Posterior cingulate gyrus (tissue), 11 donors: ENCODE data around the gene TPSAB1.

Experiments used
- DNase-seq, 10 donors: peaks; one replicate each; pipeline versions ENCODE4 v3.0.0 to v3.0.0-alpha.2; 2020 to 2021; ENCODE audit warnings: mixed read lengths in 3 of 10
- intact Hi-C: fragments of 100-400 bp; cut with DNase I; formaldehyde crosslinking; loops from one replicate; pipeline ENCODE4 v1.15.1; 2023

Gene TPSAB1

GRCh38 chr16:1209081-1209480 is 31.4 kb upstream of the TPSAB1 start:
- no peak for DNase-seq
- intact Hi-C loops, result no loop called here

DNA sequence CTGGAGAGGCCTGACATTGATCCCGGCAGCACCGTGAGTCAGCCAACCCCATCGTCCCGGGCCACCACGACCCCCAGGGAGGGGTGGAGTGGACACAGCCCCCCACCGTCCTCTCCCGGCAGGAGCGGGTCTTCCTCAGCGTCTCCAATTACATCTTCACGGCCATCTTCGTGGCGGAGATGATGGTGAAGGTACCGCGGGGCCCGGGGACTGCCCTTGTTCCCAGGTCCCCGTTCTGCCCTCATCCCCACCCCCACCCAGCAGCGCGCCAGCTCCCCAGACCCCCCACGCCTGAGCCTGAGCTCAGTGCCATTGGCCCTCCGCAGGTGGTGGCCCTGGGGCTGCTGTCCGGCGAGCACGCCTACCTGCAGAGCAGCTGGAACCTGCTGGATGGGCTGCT is 30.0 kb upstream of the TPSAB1 start:
- intact Hi-C loops, result no loop called here
- DNase-seq, result no peak

- DNase-seq, result peak in 8 of 10 donors; percentile 35 to 95 (median 66)
- intact Hi-C loops, result no loop called here
Observed at GRCh38 chr16:1211451-1212268, 28.8 kb upstream of the TPSAB1 start.

GRCh38 chr16:1212616-1213194 is 27.8 kb upstream of the TPSAB1 start:
- intact Hi-C loops, result no loop called here
- DNase-seq, result no peak

GRCh38 chr16:1213231-1213630 is 27.3 kb upstream of the TPSAB1 start:
- intact Hi-C loops, result no loop called here
- no peak for DNase-seq

DNA sequence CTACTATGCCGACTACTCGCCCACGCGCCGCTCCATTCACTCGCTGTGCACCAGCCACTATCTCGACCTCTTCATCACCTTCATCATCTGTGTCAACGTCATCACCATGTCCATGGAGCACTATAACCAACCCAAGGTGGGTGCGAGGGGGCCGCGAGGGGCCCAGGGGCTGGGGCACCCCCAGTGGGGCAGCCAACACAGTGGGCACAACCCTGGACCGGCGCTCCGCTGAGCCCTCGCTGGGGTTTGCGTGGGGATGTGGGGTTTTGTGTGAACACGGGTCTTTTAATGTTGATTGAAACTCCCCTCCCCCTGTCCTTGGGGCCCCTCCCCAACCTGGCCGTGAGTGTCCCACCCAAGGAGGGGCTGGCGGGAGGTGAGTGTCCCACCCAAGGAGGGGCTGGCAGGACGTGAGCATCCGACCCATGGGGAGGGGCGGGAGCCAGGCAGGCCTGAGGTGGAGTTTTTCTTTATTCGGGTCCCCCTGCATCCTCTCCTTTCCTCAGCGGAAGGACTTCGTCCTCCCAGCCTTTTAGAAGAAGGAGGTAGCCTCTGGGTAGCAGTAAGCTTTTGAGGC is 26.6 kb upstream of the TPSAB1 start:
- DNase-seq, result no peak
- intact Hi-C loops, result no loop called here

GRCh38 chr16:1214719-1215118 is 25.8 kb upstream of the TPSAB1 start:
- intact Hi-C loops, result no loop called here
- DNase-seq, result no peak

DNA sequence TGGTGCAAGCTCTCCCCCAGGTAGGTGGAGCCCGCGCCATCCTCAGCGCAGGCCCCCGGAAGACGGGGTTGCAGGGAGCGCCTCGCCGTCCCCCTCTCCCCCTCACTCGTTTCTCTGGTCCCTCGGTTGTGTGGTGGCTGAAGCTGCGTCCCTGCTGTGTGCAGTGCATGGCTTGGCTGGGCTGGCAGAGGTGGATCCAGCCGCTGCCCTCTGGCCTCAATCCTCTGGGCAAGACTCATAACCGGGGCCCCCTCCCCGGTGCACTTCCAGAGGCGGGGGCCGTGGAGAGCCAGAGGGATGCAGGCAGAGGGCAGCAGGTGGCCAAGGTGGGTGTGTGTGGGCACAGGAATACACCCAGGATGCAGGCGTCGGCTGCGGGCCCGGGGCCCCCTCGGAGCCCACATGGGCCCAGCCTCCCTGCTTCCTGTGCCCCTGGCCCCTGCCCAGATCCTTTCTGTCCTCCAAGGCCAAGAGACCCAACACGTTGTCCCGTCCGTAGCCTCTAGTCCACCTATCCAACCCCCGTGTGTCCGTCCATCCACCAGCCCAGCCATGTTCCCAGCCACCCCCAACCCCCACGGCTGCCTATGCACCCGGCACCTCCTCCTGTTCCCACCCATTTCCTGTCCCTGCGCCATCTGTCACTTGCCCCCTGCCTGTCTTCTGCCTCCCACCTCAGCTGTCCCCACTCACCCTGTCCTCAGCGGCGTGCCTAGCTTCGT is 24.8 kb upstream of the TPSAB1 start:
- DNase-seq, result peak in 1 of 10 donors; percentile 78
- intact Hi-C loops, result no loop called here

DNA sequence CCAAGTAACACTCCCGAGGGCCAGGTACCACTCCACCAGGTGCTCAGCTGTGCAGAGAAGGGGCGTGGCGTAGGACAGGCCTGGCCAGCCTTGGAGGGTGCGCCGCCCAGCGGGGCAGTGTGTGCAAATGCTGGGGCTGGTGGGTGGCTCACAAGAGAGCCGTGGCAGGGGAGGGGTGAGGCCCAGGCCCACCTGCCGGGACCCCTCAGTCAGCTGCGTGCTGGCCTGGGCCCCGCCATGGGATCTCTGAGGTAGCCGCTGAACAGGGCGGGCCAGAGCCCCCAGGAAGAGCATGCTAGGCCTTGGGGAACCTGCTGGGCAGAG is 24.2 kb upstream of the TPSAB1 start:
- intact Hi-C loops, result no loop called here
- no peak for DNase-seq

DNA sequence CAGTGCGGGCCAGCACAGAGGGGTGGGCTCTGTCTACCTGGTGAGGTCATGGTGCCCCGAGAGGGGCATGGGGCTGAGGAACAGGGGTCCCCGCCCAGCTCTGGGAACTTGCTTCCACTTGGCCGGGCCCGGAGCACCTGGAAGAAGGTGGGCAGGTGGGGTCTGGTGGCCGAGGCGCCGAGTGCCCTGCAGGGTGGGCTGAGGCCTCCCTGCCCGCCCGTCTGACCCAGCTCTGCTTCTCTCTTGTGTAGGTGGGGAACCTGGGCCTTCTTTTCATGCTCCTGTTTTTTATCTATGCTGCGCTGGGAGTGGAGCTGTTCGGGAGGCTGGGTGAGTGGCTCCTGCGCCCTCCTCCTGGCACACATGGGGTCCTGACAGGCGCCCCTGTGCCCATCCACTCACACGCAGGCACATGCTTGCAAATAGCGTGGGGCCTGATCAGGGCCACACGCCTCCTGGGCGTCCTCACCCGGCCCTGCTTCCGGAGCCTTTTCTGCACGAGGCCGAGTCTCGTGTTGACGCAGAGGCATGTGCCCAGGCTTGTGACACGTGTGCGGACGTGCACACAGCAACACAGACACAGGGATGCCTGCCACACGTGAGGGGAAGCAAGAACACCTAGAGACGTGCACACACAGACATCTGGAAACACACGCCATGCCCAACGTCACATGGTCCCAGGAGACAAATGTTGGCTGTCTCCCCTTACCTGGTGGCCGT is 23.7 kb upstream of the TPSAB1 start:
- peak in 1 of 10 donors; percentile 64 for DNase-seq
- intact Hi-C loops, result no loop called here

GRCh38 chr16:1217526-1217925 is 23.0 kb upstream of the TPSAB1 start:
- peak in 1 of 10 donors; percentile 69 for DNase-seq
- intact Hi-C loops, result no loop called here

GRCh38 chr16:1218061-1218929 is 22.2 kb upstream of the TPSAB1 start:
- intact Hi-C loops, result no loop called here
- peak in 1 of 10 donors; percentile 85 for DNase-seq

DNA sequence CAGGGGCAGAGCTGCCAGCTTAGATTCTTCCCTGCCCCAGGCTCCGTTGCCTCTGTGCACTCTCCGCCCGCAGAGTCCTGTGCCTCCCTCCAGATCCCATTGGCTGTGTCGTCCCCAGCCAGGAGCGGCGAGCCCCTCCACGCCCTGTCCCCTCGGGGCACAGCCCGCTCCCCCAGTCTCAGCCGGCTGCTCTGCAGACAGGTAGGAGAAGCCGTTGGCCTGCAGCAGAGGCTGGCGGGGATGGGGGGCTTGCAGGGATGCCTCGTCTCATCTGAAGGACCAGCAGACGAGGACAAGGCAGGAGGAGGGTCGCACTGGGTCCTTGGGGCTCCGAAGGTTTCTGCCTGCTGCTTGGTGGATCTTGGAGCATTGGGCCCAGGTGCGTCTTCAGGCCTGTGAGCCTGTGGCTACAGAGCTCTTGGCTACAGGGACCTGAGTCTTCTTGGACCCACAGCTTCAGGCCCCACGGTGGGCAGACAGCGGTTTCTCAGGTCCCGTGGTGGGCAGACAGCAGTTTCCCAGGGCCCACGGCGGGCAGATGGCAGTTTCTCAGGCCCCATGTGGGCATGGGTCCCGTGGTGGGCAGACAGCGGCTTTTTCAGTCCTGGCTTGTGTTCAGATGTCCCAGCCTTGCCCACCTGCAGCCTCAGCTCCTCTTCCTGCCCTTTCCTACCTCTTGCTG is 21.4 kb upstream of the TPSAB1 start:
- intact Hi-C loops, result no loop called here

DNA sequence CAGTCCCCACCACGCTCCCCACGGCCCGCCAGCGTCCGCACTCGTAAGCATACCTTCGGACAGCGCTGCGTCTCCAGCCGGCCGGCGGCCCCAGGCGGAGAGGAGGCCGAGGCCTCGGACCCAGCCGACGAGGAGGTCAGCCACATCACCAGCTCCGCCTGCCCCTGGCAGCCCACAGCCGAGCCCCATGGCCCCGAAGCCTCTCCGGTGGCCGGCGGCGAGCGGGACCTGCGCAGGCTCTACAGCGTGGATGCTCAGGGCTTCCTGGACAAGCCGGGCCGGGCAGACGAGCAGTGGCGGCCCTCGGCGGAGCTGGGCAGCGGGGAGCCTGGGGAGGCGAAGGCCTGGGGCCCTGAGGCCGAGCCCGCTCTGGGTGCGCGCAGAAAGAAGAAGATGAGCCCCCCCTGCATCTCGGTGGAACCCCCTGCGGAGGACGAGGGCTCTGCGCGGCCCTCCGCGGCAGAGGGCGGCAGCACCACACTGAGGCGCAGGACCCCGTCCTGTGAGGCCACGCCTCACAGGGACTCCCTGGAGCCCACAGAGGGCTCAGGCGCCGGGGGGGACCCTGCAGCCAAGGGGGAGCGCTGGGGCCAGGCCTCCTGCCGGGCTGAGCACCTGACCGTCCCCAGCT is 20.3 kb upstream of the TPSAB1 start:
- peak in 1 of 10 donors; percentile 81 for DNase-seq
- intact Hi-C loops, result no loop called here

More for the DNA sequence above, 21.4 kb upstream of the TPSAB1 start:
- peak in 1 of 10 donors; percentile 79 for DNase-seq

- intact Hi-C loops, result no loop called here
- DNase-seq, result peak in 1 of 10 donors; percentile 77
Observed at GRCh38 chr16:1220841-1221627, 19.5 kb upstream of the TPSAB1 start.

DNA sequence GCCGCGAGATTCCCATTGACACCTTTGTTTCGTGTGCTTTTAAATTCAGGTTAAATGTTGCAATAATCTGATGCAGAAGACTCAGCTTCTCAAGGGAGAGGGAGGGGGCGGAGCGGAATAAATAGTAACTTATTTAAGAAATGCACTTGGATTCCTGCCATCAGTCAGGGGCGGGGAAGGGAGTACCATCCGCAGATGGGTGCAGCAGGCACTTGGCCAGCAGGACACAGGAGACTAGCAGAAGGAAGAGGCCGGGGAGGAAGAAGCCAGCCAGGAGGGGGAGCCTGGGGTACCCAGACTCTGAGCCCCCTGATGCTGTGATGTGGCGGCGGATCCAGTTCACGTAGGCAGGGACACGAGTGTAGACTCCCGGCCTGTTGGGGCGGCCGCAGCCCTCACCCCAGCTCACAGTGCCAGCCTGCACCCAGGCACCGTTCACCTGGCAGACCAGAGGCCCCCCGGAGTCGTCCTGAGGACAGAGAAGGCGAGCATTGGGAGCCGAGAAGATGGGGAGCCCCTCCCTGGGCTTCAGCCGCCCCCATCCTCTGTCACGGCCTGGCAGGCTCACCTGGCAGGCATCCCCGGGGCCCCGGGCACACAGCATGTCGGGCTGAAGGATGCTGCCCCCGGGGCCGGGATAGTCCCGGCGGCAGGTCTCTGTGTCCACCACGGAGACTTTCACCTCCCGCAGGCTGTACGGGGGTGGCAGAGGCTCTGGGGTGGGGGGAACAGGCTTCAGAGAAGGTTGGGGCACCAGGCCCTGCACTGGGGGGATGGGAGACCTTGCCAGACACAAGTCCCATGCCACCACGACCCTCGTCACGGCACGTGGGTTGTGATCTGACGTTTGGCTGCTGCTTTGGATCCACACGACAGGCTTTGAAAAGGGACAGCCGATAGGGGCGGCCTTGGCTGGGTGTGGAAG is 18.6 kb upstream of the TPSAB1 start:
- DNase-seq, result peak in 3 of 10 donors; percentile 18 to 80 (median 31)
- intact Hi-C loops, result no loop called here
